Stimulated activated CD4-positive, alpha-beta T cell treated with anti-CD3 and anti-CD28 coated beads, Interleukin-4, amount 100 ng/mL, for 48 hours (primary cell): ENCODE measurements around the gene PRAMEF20.
A peak's percentile ranks its signal among the peaks of the same experiment; 100 is the strongest.
"Not testable (repeated sequence)": the region's sequence is repeated elsewhere in the genome, so short reads cannot be mapped to it uniquely, and the experiment has no call there.

Experiments used
- DNase-seq, 2 donors: peaks; one replicate each; pipeline ENCODE4 v3.0.0-alpha.2; 2020; ENCODE audit warnings: low read depth in 2 of 2

The PRAMEF20 gene

DNA sequence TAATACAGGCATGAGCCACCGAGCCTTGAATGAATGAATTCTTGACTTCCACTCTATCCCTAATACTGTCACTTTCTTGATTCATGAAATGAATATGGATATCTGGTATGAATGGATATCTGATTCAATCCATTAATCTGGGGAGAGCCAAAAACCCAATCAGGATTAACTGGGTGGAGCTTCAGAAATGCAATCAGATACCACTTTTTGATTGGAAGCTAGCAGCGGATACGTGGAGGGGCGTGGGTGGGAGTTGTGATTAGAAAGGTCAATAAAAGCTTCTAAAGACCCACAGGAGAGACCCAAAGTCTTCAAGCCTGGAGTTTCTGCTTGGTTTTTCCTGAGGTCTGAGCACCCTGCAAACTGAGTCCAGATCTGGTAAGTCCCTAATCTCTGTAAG lies at the start of gene PRAMEF20:
Gene PRAMEF20, plus strand, starts transcription at position 301 of the 400 bp plus-strand sequence. CDS start 5,905 bp downstream, outside the sequence.
- DNase-seq: not testable (repeated sequence)

DNA sequence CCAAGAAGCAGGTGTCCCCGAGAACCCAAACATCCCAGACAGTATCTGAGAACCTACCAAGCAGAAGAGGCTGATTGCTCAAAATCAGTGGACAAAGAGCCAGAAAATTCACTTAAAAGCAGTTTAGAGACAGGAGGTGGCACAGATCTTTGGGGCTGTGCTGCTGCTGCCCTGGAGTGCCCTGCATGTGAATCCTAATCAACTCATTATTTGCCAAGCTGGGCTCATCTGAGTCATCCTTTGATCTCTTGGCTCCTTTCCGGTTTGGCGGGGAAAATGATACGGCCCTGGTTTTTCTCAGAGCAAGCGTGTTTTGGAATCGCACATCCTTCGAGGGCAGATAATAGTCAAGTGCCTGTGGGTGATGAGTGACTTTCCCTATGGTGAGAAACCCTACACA lies 47.9 kb upstream of the PRAMEF20 start:
- not testable (repeated sequence) for DNase-seq

DNA sequence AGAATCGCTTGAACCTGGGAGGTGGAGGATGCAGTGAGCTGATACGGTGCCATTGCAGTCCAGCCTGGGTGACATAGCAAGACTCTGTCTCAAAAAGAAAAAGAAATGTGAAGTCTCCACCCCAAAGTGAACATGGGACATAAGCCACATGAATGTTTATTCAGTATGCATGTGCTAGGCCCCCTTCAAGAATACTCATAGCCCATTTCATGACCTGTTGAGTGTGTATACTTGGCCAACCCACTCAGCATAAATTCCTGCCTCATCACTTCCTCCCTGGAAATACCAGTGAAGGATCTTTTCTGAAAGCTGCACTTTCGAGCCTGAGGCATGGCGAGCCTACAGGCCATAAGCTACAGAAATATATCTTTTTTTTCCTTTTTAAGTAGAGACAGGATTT lies 45.3 kb upstream of the PRAMEF20 start:
- DNase-seq: not testable (repeated sequence)

DNA sequence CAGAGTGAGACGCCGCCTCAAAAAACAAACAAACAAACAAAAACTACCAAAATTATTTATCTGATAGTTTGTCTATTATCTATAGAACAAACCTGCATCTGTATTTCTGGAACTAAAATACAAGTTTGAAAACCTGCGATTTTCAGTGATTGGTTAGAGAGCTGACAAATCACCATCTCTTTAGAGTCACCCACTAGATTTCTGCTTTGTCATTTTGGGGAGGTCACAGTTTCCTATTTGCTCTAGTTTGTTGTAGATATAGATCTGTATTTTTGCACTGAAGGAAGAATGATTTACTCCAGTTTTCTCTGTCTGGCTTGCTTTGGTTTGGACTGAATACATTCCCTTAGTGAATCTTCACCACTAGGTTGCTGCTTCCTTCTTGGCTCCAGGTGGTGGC lies 43.7 kb upstream of the PRAMEF20 start:
- not testable (repeated sequence) for DNase-seq

DNA sequence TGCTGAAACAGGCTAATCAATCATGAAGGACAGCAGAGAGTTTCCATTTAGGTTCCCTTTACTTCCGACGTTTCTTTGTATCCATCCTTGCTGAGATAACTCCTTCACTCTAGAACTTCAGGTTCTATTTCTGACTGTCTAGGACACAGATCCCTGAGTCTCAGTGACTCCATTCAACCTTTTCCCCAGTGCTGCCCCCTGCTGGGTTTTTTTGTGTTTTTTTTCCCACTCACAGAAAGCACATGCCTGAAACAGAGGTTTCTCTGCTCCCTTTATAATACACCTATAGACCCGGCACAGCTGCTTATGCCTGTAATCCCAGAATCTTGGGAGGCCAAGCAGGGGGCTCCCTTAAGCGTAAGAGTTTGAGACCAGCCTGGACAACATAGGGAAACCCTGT lies 41.7 kb upstream of the PRAMEF20 start:
- DNase-seq: peak; percentile 4 to 37

DNA sequence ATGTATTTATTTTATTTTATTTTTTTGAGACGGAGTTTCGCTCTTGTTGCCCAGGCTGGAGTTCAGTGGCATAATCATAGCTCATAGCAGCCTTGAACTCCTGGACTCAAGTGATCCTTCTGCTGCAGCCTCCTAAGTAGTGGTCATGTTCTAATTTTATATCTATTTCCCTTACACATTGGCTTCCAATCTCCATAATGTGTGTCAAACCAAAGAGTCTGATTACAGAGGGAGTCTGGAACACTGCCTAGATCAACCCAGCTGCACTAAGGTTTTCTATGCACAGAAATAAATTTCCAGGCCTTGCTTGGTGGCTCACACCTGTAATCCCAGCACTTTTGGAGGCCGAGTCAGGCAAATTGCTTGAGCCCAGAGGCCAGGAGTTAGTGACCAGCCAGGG lies 31.3 kb upstream of the PRAMEF20 start:
- DNase-seq: not testable (repeated sequence)

DNA sequence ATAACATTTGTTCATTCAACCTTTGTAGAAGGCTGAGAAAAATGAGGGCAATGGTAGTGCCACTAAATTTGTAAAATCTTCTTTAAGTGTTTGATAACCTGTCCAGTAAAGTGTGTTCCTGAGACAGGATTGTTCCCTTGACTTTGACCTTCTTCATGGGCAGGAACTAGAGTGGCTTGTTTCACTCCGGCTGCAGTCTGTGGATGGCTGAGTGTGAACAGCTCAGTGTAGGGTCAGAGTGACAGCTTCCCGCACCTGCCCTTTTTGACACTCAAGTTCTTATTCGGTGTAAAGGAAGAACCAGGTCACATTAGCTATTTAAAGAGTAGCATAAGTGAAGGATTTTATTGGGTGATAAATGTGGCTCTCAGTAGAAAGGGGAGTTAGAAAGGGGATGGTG lies 29.9 kb upstream of the PRAMEF20 start:
- not testable (repeated sequence) for DNase-seq

DNA sequence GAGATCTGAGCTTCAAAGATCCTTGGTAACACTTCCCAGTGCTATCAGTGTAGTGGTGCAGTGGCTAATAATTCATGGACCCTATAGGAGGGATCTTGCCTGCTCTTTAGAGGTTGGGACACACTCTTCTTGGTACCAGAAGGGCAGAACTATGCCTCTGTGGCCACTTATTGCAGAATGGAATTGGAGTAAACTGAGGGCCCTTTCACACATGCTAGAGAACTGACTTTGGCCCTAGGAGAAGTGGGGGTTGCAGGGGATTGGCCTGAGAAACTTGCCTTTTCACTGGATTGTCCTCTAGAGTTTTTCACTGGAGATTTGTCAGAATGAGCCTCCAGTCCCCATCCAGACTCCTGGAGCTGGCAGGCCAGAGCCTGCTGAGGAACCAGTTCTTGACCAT lies 20.9 kb upstream of the PRAMEF20 start, which contains the start of gene PRAMEF17:
Gene PRAMEF17, plus strand, starts transcription at position 301 of the 400 bp plus-strand sequence. Its CDS starts 26 bp downstream, at position 327.
- not testable (repeated sequence) for DNase-seq

DNA sequence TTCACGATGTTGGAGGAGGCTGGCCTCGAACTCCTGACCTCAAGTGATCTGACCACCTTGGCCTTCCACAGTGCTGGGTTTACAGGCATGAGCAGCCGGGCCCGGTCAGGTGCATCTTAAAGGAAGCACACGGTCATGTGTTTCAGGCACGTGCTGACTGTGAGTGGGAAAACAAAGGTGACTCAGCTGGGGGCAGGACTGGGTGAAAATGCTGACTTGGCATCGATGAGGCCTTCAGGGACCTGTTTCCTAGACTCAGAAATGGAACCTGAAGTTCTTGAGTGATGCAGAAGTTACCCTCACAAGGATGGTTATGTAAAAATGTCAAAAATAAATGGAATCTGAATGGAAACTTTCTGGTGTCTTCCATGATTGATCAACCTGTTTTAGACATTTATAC lies 17.2 kb upstream of the PRAMEF20 start:
- DNase-seq: not testable (repeated sequence)

DNA sequence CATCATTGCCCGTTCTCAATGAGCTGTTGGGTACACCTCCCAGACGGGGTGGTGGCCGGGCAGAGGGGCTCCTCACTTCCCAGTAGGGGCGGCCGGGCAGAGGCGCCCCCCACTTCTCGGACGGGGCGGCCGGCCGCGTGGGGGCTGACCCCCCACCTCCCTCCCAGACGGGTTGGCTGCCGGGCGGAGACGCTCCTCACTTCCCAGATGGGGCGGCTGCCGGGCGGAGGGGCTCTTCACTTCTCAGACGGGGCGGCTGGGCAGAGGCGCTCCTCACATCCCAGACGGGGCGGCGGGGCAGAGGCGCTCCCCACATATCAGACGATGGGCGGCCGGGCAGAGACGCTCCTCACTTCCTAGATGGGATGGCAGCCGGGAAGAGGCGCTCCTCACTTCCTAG lies 15.5 kb upstream of the PRAMEF20 start:
- not testable (repeated sequence) for DNase-seq

DNA sequence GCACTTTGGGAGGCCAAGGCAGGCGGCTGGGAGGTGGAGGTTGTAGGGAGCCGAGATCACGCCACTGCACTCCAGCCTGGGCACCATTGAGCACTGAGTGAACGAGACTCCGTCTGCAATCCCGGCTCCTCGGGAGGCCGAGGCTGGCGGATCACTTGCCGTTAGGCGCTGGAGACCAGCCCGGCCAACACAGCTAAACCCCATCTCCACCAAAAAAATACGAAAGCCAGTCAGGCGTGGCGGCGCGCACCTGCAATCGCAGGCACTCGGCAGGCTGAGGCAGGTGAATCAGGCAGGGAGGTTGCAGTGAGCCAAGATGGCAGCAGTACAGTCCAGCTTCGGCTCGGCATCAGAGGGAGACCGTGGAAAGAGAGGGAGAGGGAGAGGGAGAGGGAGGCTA lies 14.9 kb upstream of the PRAMEF20 start:
- DNase-seq: not testable (repeated sequence)

DNA sequence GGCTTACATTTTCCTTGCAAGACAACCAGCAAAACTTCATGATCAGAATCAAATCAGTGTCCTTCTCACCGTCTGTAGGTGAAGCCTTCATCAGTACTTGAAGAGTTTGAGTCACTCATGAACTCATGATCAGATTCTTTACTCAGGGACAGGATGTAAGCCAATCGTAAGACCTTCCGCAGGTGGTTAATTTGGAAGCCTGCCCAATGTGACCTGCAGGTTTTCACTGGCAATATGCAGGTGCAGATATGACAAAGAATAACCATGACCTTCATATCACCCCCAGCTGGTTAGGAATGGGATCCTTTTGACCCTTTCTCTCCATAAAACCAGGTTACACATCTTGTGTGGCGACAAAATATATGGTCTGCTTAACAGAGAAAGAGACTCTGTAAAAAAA lies 2.4 kb upstream of the PRAMEF20 start:
- no peak for DNase-seq

DNA sequence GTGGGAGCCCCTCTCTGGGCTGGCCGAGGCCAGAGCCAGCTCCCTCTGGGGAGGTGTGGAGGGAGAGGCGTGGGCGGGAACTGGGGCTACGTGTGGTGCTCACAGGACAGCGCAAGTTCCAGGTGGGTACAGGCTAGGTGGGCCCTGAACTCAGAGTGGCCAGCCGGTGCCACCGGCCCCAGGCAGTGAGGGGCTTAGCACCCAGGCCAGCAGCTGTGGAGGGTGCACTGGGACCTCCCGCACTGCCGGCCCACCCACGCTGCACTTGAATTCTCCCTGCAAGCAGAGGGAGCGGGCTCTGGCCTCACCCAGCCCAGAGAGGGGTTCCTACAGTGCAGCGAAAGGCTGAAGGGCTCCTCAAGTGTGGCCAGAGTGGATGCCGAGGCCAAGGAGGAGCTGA lies 20.2 kb downstream of the PRAMEF20 start:
- no peak for DNase-seq

DNA sequence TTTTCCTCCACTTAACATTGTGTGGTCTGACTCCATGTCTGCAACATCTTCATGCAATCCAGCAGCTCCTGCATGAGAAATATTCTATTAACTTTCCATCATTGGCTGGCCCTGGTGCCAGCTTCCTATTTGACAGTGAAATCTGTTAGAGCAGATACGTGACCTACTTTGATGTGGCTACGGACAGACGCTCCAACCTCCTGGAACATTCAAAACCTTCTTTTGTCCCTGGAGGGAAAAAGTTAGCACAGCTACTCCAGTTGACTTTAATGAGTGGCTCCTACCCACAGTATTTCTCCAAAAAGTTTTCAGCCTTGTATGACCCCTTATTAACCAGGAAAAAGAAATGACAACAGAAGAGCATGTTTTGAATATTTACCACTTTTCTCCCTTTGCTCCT lies 22.0 kb downstream of the PRAMEF20 start:
- no peak for DNase-seq

DNA sequence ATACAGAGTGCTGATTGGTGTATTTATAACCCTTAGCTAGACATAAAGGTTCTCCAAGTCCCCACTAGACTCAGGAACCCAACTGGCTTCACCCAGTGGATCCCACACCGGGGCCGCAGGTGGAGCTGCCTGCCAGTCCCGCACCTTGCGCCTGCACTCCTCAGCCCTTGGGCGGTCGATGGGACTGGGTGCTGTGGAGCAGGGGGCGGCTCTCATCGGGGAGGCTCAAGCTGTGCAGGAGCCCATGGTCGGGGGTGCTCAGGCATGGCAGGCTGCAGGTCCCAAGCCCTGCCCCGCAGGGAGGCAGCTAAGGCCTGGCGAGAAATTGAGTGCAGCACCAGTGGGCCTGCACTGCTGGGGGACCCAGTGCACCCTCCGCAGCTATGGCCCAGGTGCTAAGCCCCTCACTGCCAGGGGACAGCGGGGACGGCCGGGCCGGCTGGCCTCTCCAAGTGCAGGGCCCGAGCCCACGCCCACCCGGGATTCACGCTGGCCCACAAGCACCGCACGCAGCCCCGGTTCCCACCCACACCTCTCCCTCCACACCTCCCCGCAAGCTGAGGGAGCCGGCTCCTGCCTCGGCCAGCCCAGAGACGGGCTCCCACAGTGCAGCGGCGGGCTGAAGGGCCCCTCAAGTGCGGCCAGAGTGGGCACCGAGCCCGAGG lies 23.6 kb downstream of the PRAMEF20 start:
- not testable (repeated sequence) for DNase-seq

DNA sequence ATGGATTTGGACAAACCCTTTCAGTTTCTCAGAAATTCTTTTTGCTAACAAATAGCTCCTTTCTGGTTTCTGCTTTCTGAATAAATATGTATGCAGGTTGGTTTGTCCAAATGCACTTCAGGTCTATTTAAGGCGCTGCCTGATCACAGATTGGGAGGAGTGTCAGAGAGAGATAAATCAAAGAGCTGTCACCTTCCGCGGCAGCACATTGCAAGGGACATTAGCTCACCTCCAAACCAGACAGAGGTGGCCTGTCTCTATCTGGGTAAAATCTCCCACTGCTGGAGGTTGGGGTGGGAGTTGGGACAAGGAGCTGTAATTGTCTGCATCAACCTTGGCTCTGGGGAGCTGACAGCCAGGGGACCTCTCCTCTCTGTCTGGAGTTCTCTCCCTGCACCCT lies 25.2 kb downstream of the PRAMEF20 start:
- DNase-seq: no peak

DNA sequence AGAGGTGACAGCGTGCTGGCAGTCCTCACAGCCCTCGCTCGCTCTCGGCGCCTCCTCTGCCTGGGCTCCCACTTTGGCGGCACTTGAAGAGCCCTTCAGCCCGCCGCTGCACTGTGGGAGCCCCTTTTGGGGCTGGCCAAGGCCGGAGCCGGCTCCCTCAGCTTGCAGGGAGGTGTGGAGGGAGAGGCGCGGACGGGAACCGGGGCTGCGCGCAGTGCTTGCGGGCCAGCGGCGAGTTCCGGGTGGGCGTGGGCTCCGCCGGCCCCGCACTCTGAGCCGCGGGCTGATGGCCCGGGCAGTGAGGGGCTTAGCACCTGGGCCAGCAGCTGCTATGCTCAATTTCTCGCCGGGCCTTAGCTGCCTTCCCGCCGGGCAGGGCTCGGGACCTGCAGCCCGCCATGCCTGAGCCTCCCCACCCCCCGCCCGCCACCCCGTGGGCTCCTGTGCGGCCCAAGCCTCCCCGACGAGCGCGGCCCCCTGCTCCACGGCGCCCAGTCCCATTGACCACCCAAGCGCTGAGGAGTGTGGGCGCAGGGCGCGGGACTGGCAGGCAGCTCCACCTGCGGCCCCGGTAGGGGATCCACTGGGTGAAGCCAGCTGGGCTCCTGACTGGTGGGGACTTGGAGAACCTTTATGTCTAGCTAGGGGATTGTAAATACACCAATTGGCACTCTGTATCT lies 29.0 kb downstream of the PRAMEF20 start:
- not testable (repeated sequence) for DNase-seq

DNA sequence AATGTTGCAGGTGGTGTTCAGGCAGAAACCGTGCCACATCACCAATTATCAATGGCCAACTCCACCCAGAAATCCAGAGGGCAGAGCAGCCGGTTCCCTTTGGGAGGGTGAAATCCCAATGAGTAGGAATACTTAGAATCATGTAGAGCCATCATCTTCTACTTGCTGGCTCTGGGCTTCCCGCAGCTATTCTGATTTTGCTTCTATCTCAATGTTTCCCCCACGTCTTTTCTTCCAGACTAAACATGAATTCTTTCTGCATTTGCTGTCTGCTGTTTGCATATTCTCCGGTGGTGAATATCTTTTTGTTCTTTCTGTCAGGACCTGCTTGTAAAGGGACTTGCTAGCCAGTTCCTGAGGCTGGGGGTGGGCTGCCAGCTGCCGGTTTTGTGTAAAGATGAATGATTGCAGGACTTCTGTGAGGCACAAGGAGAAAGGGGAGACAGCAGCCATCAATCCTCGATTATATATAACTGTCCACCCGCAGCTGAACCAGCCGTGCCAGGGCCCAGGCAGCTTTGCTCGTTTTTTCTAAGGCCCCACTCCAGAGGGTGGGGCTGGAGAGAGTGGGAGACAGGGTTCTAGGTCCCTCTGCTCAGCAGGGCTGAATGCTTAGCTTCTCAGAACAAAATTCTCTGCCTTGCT lies 33.2 kb downstream of the PRAMEF20 start:
- DNase-seq: no peak

DNA sequence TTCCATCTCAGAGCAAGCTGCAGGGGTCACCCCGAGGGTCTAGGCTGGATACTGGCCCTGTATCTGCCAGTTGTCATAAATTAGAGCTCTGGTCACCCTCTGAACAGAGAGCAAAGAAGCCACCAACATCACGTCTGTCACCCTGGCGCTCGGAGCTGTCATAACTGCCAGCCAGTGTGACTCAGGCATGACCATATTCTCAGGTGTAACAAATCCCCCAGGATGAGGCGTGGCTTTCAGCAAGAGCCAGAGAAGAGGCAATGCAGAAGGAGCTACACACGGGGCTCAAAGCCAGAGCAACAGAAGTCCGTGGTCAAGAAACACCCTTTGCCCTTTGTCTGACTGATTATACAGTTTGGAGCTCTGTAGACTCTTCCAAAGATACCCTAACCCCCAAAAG lies 40.0 kb downstream of the PRAMEF20 start:
- no peak for DNase-seq

DNA sequence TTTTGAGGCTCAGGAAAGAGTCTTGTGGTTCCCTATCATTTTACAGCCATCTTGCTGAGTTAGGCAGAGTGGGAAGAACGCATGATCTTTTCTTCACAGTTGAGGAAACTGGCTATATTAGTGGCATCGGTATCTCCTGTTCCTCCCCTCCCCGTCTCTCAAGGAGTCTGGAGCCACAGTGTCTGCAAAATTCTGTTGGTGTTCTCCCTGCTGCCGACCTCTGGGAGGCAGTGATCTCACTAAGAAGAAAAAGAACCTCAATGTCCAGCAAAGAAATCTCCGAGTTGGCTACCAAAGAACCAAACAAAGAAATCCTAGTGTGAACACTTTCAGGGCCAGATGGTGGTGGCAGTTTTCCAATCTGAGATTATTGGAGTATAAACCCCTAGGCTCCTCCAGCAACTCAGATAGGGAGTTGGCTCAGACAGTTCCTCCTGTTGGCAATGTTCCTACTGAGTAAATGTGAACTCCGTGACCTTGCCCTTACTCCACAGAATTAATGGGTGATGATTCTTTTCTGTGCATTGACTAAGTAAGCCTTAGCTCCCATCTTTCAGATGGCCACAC lies 41.2 kb downstream of the PRAMEF20 start:
- no peak for DNase-seq

DNA sequence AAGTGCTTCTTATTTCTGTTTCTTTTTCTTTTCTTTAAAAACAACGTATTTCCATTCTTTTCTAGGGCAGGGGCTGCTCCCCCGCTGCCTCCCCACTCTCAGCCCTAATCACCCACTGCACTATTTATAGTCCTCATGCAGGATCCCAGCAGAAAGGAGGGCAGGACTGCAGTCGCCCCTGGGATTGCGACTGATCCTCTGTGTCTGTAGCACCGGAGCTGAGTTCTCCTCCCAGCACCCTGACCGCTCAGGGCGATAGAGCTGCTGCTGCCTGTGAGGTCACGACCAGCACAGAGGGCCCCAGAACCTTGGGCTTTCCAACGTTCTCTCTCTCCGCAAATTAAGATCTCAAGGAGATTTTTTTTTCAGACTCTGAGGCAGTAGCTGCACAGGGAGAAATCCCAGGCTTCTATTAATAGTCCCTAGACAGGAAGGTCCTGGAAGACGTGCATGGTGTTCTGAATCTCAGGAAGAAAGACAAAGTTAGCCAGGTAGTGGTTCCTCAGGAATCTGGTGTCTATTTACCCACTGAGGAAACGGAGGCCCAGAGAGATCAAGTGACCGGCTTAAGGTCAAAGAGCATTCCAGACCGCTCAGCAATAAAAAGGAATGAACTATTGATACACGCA lies 46.8 kb downstream of the PRAMEF20 start:
- no peak for DNase-seq

DNA sequence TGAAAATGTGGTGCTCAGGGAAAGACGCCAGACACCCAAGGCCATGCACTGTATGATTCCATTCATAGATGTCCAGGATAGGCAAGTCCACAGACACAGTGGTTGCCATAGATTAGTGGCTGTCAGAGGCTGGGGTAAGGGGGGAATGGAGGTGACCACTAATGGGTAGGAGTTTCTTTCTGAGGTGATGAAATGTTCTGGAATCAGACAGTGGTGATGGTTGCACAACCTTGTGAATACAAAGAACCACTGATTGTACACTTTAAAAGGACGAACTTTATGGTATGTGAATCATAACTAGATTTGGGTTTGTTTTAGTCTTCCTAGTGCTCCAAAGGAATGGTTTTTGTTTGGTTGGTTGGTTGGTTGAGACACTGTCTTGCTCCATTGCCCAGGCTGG lies 51.7 kb downstream of the PRAMEF20 start:
- no peak for DNase-seq
